Activated T-cell treated with anti-CD3 and anti-CD28 coated beads, Interleukin-2, amount 50 U/mL, for 72 hours (primary cell): ENCODE results near the gene CAMK2G. TPM values are rescaled to one million over a fixed set of nuclear protein-coding genes. Genes with fewer than 3 reads are reported as not detected.

ENCODE experiments used
- ATAC-seq, 2 donors: fragments of 150-1000 bp; cut with Tn5 transposase; replicated peaks in 1 of 2; 2 replicates each; pipeline ENCODE4 v1.10.0; 2021; ENCODE audit warnings: moderate library complexity in 2 of 2, mild to moderate bottlenecking in 1 of 2
- DNase-seq, 2 donors: peaks; one replicate each; pipeline ENCODE4 v3.0.0; 2021 to 2022; ENCODE audit warnings: mixed read lengths in 1 of 2
- H3K27ac Mint-ChIP-seq: one replicate; pipeline ENCODE4 v1.8.0; 2022; ENCODE audit warnings: mild to moderate bottlenecking, moderate library complexity, mixed read lengths
- H3K27me3 Mint-ChIP-seq: one replicate; pipeline ENCODE4 v1.8.0; 2022; ENCODE audit warnings: low read depth, mixed read lengths
- H3K36me3 Mint-ChIP-seq, 2 donors: one replicate each; pipeline ENCODE4 v1.8.0; 2022; ENCODE audit warnings: mixed read lengths in 2 of 2, mild to moderate bottlenecking in 1 of 2; ENCODE audit not compliant: insufficient read depth in 2 of 2
- H3K4me1 Mint-ChIP-seq: one replicate; pipeline ENCODE4 v1.8.0; 2022; ENCODE audit warnings: low read depth, mixed read lengths
- H3K4me3 Mint-ChIP-seq, 2 donors: one replicate each; pipeline ENCODE4 v1.8.0; 2022; ENCODE audit warnings: mild to moderate bottlenecking in 2 of 2, mixed read lengths in 2 of 2, moderate library complexity in 2 of 2
- H3K9me3 Mint-ChIP-seq, 2 donors: one replicate each; pipeline ENCODE4 v1.8.0; 2022; ENCODE audit warnings: mixed read lengths in 2 of 2
- total RNA-seq, 2 donors: library from RNA; stranded (reverse); gene quantifications; one replicate each; pipeline ENCODE4 v1.2.3, GENCODE V29; 2022

Gene CAMK2G
- total RNA-seq, 2 donors from 2014 or later, result 25.0 to 30.3 TPM

DNA sequence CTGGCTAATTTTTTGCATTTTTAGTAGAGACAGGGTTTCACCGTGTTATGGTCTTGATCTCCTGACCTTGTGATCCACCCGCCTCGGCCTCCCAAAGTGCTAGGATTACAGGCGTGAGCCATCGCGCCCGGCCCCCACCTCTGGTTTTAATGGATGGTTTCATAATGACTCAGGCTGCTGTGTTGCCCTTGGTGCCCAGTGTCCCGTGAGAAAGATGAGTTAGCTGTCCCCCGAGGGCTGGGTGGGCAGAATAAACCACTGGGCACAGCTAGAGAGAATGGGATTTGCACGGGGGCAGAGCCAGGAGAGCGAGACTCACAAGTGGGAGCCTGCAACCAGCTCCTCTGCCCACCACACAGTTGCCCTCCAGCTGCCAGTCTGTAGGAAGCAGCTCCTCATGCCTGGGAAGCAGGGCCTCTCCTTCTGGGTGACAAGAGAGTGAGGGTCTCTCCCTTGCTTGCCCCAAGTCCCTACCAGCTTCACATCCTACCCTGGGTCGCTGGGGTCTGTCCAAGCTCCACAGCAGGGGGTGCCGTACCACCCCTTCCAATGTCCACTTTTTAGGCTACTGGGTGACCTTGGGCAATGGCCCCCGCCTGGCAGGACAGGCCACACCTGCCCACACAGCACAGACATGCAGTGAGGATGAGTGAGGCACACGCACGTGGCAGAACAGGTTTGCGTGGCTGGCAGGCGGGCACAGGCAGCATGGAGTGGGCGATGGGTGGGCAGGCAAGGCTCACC, 46.8 kb downstream of the CAMK2G start:
- Mint-ChIP-seq H3K4me3 (no peak overlapping the region), H3K9me3 (no peaks in the 10 kb centered on the region), H3K4me1 (no peaks in the 10 kb centered on the region), H3K27me3 (no peaks in the 10 kb centered on the region), H3K27ac (no peak overlapping the region), H3K36me3 (no peaks in the 10 kb centered on the region)
- DNase-seq, result no peak
- no peak for ATAC-seq

DNA sequence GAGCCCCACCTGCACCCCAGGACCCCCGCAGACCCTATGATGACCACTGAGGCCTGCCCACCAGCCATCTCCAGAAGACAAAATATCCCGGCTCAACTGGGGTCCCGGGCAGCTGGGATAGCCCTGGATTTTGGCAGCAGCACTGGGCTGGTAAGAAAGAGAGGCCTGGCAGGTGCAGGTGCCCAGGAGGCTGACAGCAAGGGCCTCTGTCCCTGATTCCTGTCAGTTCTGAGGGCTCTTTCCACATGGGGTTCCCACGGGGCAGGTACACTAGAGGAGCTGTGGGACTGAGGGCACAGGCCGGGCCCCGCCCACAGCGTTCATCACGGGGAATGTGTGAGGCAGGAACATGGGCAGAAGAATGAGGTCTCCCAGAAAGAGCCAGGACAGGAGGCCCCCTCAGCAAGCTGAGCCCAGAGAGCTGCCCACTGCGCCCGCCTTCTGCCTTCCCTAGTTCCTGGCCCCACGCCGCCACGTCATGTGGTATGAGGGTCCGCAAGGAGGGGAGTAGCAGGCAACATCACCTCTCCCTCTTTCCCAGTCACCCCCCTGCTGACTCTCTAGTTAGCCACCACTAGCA, 50.1 kb downstream of the CAMK2G start:
- Mint-ChIP-seq H3K4me1 (no peaks in the 10 kb centered on the region), H3K4me3 (no peak overlapping the region), H3K36me3 (no peaks in the 10 kb centered on the region), H3K9me3 (no peaks in the 10 kb centered on the region), H3K27me3 (no peaks in the 10 kb centered on the region), H3K27ac (no peak overlapping the region)
- no peak for DNase-seq
- ATAC-seq, result no peak

DNA sequence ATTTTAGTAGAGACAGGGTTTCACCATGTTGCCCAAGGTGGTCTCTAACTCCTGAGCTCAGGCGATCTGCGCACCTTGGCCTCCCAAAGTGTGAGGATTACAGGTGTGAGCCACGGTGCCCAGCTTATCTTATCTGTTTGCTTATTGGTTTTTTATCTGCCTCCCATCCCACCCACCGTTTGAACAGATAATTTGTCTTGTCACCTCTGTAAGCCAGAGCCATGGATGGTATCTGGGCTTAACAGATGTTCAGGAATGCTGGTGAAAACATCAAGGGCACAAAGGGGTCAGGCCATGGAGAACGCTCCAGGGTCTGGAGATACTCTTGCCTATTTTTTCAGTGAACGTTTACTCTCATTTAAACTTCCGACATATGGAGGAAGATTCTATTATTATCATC, 51.0 kb downstream of the CAMK2G start:
- Mint-ChIP-seq H3K27ac (peak overlapping the region; percentile 52), H3K4me3 (no peak overlapping the region), H3K9me3 (no peaks in the 10 kb centered on the region), H3K27me3 (no peaks in the 10 kb centered on the region), H3K36me3 (no peaks in the 10 kb centered on the region), H3K4me1 (no peaks in the 10 kb centered on the region)
- no peak for ATAC-seq
- DNase-seq, result no peak

GRCh38 chr10:73819513-73820093, 54.8 kb downstream of the CAMK2G start:
- DNase-seq, result no peak
- peak overlapping the region; percentile 67 for H3K27ac Mint-ChIP-seq
- H3K9me3 Mint-ChIP-seq, result no peaks in the 10 kb centered on the region
- H3K4me3 Mint-ChIP-seq, result no peak overlapping the region
- no peaks in the 10 kb centered on the region for H3K4me1 Mint-ChIP-seq
- H3K27me3 Mint-ChIP-seq, result no peaks in the 10 kb centered on the region
- H3K36me3 Mint-ChIP-seq, result no peaks in the 10 kb centered on the region
- ATAC-seq, result no peak

DNA sequence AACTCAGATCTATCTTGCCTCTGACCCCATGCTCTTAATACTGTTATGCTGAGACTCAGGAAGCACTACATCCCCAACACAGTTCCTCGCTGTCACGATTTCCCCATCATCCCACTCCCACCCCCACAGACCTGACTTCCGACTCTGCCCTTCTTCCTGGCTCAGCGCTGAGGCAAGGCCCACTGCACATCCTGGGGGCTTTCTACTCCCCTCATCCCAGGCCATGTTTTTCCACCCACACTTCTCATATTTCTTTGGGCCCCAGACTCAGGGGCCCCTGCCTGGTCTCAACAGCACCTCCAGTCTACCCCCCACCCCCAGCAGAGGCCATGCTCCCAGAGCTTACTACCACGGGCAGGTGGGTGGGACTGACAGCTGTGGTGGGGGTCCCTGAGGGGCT, 55.3 kb downstream of the CAMK2G start:
- H3K27ac Mint-ChIP-seq, result no peak overlapping the region
- no peaks in the 10 kb centered on the region for H3K27me3 Mint-ChIP-seq
- ATAC-seq (no peak), DNase-seq (no peak)
- H3K4me3 Mint-ChIP-seq, result no peak overlapping the region
- H3K4me1 Mint-ChIP-seq, result no peaks in the 10 kb centered on the region
- H3K9me3 Mint-ChIP-seq, result no peaks in the 10 kb centered on the region
- H3K36me3 Mint-ChIP-seq, result no peaks in the 10 kb centered on the region

DNA sequence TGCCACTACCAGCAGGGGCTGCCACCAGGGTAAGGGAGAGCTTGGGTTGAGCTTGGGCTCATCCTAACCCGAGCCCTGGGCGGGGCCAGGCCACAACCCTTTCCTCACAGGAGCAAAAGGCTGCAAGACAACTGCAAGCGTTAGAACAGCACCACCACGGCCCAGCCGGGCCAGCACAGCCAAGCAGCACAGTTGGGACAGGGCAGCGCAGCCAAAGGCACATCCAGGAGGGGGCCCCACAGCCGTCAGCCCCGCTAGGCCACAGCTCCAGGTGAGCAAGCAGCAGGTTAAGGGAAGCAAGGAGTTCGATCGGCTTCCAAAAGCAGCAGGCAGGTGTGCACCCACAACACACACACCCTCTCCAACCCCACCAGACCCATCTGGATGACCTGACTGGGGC, 56.0 kb downstream of the CAMK2G start:
- no peak overlapping the region for H3K4me3 Mint-ChIP-seq
- H3K36me3 Mint-ChIP-seq, result no peaks in the 10 kb centered on the region
- H3K27ac Mint-ChIP-seq, result no peak overlapping the region
- H3K4me1 Mint-ChIP-seq, result no peaks in the 10 kb centered on the region
- ATAC-seq, result no peak
- no peaks in the 10 kb centered on the region for H3K27me3 Mint-ChIP-seq
- DNase-seq, result no peak
- H3K9me3 Mint-ChIP-seq, result no peaks in the 10 kb centered on the region

GRCh38 chr10:73817826-73818225, 56.5 kb downstream of the CAMK2G start:
- H3K36me3 Mint-ChIP-seq, result peaks cover 0 to 3% of the 10 kb centered on the region in 2 donors
- H3K27ac Mint-ChIP-seq, result no peak overlapping the region
- ATAC-seq (no peak), DNase-seq (no peak)
- H3K9me3 Mint-ChIP-seq, result no peaks in the 10 kb centered on the region
- no peak overlapping the region for H3K4me3 Mint-ChIP-seq
- H3K27me3 Mint-ChIP-seq, result no peaks in the 10 kb centered on the region
- H3K4me1 Mint-ChIP-seq, result no peaks in the 10 kb centered on the region

- H3K27ac Mint-ChIP-seq, result no peak overlapping the region
- H3K4me1 Mint-ChIP-seq, result peaks cover 6% of the 10 kb centered on the region
- no peaks in the 10 kb centered on the region for H3K9me3 Mint-ChIP-seq
- H3K4me3 Mint-ChIP-seq, result no peak overlapping the region
- DNase-seq (no peak), ATAC-seq (no peak)
- peaks cover 0 to 7% of the 10 kb centered on the region in 2 donors for H3K36me3 Mint-ChIP-seq
- no peaks in the 10 kb centered on the region for H3K27me3 Mint-ChIP-seq
These were observed 57.2 kb downstream of the CAMK2G start for GRCh38 chr10:73816917-73817729.

- no peak for DNase-seq
- no peak for ATAC-seq
- Mint-ChIP-seq H3K27ac (no peak overlapping the region), H3K27me3 (no peaks in the 10 kb centered on the region), H3K9me3 (no peaks in the 10 kb centered on the region), H3K4me3 (no peak overlapping the region), H3K36me3 (peaks cover 0 to 7% of the 10 kb centered on the region in 2 donors), H3K4me1 (peaks cover 9% of the 10 kb centered on the region)
These were observed 58.7 kb downstream of the CAMK2G start for GRCh38 chr10:73815719-73816030.

DNA sequence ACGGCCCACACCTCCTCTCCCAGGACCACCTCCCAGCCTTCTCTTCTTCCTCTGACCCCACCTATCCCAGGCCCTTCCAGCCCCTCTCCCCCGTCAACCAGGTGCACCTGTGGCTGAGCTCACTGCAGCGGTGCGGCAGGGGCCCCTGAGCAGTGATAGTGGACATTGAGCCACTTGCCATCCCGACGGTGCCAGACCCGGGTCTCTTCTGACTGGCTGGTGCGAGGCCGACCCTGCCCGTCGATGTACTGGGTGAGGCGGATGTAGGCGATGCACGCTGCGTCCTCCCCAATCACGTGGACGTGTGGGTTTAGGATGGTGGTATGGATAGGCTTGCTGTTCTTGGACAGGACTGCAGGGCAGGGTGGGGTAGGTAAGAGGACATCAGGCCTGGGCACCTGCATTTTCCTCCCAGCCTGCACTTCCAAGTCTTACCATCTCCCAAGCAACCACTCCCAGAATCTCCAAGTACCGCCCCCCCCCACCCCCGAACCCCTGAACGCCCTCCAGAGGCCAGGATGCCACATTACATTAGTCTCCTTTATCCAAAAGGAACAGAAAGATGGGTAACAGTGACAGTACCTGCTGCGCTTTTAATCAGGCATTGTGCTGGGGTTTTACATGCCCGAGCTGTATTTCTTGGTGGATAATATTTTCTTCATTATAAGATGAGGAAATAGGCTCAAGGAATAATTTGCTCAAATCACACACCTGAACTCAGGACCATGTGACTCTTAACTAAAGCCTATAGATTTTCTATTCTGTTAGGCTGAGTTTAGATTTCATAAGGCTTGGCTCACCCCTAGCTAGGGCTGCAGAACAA, 59.2 kb downstream of the CAMK2G start:
- Mint-ChIP-seq H3K4me3 (no peak overlapping the region), H3K27ac (no peak overlapping the region), H3K27me3 (no peaks in the 10 kb centered on the region), H3K4me1 (peaks cover 14% of the 10 kb centered on the region), H3K9me3 (no peaks in the 10 kb centered on the region), H3K36me3 (peaks cover 4 to 12% of the 10 kb centered on the region in 2 donors)
- ATAC-seq, result no peak
- DNase-seq, result no peak

- peaks cover 21% of the 10 kb centered on the region for H3K4me1 Mint-ChIP-seq
- no peaks in the 10 kb centered on the region for H3K9me3 Mint-ChIP-seq
- H3K27me3 Mint-ChIP-seq, result no peaks in the 10 kb centered on the region
- DNase-seq (no peak), ATAC-seq (no peak)
- no peak overlapping the region for H3K4me3 Mint-ChIP-seq
- peaks cover 5 to 15% of the 10 kb centered on the region in 2 donors for H3K36me3 Mint-ChIP-seq
- no peak overlapping the region for H3K27ac Mint-ChIP-seq
These were observed 60.0 kb downstream of the CAMK2G start for GRCh38 chr10:73814276-73814895.

DNA sequence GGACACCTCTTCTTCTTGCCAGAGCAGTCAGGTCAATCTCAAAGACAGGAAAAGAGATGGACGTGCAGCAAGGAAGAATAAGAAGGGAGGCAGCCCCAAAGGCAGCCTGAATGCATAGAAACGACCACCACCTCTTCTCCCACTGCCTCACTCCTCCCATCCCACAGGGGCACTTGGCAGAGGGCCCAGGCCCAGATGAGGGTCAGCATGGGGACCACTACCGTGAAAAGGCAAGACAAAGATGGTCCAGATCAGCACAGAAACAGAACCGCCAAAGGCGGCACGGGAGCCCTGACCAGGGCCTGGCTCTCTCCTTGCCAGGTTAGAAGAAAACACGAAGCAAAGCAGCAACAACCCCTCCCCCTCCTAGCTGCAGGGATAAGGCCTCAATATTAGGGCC, 61.0 kb downstream of the CAMK2G start:
- no peak for ATAC-seq
- peaks cover 11 to 25% of the 10 kb centered on the region in 2 donors for H3K36me3 Mint-ChIP-seq
- H3K4me1 Mint-ChIP-seq, result peaks cover 32% of the 10 kb centered on the region
- H3K4me3 Mint-ChIP-seq, result no peak overlapping the region
- H3K27ac Mint-ChIP-seq, result peak overlapping the region; percentile 71
- H3K9me3 Mint-ChIP-seq, result no peaks in the 10 kb centered on the region
- H3K27me3 Mint-ChIP-seq, result no peaks in the 10 kb centered on the region
- DNase-seq, result no peak
